HFF-Myc (cell line): ENCODE results near the gene CAMTA1.

Source experiments
- DNase-seq: peaks from one replicate; pipeline ENCODE4 v3.0.0-alpha.2; 2011; ENCODE audit warnings: low read depth; ENCODE audit errors: extremely low read depth
- H3K4me3 ChIP-seq: replicated peaks from 2 replicates; pipeline ENCODE4 v1.5.1; 2011; ENCODE audit warnings: low read depth, mild to moderate bottlenecking, control low read depth, low read length
- TF ChIP-seq, protein P1 (sequence below): IDR thresholded peaks from 2 replicates; pipeline ENCODE4 v1.5.1; 2012; ENCODE audit warnings: mild to moderate bottlenecking, low read depth, low read length, control low read depth; ENCODE audit errors: missing control alignments

Gene CAMTA1

DNA sequence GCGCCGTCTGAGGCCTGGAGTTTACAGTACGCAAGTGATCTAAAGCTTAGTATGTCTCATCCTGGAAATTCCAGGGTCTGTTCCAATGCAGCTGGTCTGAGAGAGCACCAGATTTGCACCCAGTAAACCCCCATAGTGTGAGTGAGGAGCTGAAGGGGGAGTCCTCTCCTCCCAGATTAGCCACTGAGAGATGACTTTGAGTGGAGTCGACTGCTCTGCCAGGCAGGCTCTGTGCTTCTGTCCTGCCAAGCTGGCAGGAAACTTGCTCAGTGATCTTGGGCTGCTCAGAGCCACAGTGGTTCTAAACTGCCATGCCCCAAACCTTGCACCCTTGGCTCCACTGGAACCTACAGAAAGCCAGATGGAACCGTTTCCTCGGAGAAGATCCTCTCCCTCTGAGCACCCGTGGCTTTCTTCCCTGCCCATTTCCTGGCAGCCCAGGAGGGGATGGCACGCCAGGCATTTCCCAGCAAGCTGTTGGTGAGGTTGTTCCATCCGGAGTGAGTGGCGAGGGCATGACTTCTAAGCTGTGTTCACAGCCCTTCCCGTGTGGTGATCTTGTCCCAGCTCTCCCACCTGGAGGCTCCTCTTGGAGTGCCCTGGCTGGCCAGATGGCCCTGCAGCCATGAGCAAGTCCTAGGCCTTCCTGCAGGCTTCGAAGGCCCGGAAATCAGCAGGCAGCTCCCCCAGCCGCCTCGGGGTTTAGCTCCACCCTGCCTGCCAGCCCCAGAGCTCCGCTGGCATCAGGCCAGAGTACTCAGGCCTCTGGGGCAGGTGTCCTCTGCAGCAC is 859.9 kb downstream of the CAMTA1 start:
- TF ChIP-seq, protein P1, sequence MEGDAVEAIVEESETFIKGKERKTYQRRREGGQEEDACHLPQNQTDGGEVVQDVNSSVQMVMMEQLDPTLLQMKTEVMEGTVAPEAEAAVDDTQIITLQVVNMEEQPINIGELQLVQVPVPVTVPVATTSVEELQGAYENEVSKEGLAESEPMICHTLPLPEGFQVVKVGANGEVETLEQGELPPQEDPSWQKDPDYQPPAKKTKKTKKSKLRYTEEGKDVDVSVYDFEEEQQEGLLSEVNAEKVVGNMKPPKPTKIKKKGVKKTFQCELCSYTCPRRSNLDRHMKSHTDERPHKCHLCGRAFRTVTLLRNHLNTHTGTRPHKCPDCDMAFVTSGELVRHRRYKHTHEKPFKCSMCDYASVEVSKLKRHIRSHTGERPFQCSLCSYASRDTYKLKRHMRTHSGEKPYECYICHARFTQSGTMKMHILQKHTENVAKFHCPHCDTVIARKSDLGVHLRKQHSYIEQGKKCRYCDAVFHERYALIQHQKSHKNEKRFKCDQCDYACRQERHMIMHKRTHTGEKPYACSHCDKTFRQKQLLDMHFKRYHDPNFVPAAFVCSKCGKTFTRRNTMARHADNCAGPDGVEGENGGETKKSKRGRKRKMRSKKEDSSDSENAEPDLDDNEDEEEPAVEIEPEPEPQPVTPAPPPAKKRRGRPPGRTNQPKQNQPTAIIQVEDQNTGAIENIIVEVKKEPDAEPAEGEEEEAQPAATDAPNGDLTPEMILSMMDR = no peak
- no peak overlapping the region for H3K4me3 ChIP-seq
- no peak for DNase-seq

DNA sequence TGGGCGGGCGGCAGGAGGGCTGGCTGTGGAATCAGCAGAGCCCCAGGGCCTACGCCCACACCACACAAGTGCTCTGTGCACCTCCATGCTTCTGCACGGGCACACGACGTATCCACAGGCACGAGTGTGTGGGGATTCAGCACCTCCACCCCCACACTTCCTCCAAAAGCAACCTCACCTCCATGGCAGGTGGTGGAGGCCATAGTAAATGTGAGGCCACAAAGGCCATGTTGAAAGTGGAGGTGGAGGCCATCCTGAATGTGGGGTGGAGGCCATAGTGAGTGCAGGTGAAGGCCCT is 860.4 kb downstream of the CAMTA1 start:
- DNase-seq = no peak
- H3K4me3 ChIP-seq = no peak overlapping the region
- TF ChIP-seq, protein P1 = no peak

DNA sequence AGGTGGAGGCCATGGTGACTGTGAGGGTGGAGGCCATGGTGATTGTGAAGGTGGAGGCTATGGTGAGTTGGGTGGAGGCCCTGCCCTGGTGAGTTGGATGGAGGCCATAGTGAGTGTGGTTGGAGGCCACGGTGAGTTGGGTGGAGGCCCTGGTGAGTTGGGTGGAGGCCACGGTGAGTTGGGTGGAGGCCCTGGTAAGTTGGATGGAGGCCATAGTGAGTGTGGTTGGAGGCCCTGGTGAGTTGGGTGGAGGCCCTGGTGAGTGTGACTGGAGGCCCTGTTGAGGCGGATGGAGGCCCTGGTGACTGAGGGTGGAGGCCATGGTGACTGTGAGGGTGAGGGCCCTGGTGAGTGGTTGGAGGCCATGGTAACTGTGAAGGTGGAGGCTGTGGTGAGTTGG is 860.9 kb downstream of the CAMTA1 start:
- no peak overlapping the region for H3K4me3 ChIP-seq
- no peak for DNase-seq
- TF ChIP-seq, protein P1 = no peak

DNA sequence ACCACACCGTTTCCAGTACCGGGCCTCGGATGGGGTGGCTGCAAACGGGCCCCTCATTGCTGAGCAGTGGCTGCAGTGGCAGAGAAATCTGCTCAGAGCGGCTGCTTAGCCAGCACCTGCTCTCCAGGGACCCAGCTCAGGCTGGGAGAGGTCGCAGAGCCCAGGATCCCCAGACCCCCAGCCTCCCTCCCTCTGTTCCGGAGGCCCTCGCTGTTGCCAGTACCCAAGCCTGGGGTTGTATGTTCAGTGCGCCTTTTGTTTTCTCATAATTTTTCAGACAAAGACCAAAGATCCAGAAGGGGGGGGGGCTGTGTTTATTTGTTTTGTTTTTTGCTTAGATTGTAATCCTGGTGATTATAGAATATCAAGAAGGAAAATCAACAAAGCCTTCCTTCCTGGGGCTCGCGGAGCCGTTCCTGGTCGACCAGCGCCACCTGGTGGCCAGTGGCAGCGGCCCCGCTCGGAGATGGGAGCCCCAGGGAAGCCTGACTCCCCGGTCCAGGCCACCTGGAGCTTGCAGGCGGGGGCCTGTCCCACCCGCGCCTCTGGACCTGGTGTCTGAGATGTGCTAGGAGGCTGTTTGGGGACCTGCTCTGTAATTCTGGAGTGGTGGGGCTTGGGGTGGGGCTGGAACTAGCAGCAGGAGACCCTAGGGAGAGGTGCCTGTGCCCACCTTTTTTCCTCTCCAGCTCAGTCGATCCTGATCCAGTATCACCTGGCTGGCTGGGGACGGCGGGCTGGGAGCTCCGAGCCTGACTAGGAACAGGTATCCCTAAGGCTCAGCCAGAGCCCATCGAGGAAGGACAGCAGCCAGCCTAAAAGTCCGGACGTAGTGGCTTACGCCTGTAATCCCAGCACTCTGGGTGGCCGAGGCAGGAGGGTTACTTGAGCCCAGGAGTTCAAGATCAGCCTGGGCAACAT is 862.0 kb downstream of the CAMTA1 start:
- DNase-seq = no peak
- TF ChIP-seq, protein P1 = peak; percentile 95
- no peak overlapping the region for H3K4me3 ChIP-seq

DNA sequence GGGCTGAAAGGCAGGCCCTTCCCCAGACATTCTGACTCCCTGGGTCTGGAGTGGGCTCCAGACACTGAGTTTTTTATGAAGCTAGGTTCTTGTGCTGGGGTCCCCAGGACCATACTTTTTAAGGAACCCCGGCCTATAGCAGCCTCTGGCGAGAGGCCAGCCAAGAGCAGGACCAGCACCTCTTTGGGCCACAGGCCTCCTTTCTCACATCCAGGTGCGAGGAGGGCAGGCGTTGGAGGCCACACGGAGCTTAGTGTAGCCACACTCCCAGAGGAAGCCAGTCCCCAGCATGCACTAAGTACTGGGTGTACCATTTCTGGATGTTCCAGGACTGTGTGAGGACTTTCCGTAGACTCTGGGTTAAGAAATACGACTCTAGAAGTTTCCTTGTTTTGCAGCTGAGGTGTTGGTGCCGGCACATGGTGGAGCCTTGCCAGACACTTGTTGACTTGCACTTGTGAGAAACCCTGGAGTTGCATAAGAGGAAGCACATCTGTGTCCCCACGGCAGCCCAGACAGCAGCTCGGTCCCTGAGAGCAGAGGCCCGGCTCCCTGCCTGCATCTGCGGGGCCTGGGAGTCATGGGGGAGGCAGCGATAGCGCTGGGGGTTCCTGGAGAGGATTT is 863.6 kb downstream of the CAMTA1 start:
- TF ChIP-seq, protein P1 = no peak
- H3K4me3 ChIP-seq = no peak overlapping the region
- DNase-seq = no peak

DNA sequence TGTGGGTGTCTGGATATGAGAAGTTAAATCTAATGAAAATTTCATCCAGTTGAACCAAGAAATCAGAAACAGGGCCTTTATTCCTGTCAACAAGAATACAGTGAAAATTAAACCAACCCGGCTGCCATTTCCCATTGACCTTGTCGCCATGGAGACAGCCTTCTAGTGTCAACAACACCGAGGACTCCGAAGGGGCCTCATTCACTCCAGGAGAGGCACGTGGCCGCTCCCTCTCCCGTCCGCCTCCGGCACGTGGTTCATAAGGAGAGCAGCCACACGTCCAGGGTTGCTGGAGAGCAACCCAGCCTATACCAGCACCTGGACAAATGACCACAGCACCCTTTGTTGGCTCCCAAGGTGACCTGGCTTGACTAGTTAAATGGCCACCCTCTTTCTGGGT is 865.5 kb downstream of the CAMTA1 start:
- TF ChIP-seq, protein P1 = no peak
- no peak for DNase-seq
- no peak overlapping the region for H3K4me3 ChIP-seq
